Erythroblast (primary cell): ENCODE data around the gene TNFRSF25.

Experiments
- GATA1 ChIP-seq: IDR thresholded peaks from 2 replicates; pipeline ENCODE4 v1.6.1; 2011; ENCODE audit warnings: low read depth, mild to moderate bottlenecking, control low read depth, low read length, moderate library complexity
- POLR2A ChIP-seq: IDR thresholded peaks from 2 replicates; pipeline ENCODE4 v1.6.1; 2011; ENCODE audit warnings: mild to moderate bottlenecking, low read length

DNA sequence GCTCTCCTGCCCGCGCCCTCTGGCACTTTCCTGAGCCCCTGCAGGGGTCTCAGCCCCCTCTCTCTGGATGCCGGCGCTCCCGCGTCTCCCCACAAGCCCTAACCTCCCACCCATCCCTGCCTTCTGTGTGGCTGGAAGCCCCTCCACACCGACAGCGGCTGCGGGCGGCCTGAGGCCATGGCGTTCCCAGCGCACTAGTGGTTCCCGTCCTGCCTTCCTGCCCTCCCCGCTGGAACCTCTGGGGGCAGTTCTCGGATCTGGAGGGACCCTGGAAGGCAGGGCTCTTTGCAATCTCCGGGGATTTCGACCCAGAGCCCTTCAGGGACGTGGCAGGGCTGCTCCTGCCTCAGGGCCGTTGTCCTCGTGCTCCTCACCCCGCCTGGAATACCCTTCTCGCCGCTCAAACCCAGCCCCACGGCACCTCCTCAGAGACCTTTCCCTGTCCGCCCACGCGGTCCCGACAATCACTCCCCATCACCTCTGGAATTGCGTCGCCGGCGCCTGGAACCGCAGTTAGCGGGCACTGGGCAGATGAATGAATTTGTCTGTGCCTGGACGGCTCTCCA, 41.9 kb downstream of the TNFRSF25 start:
- TF ChIP-seq GATA1 (no peak), POLR2A (no peak)
